Activated CD4-positive, alpha-beta memory T cell treated with anti-CD3 and anti-CD28 coated beads, Interleukin-2, amount 10 ng/mL, durations not matched to agents 7 days and 5 days (primary cell): ENCODE data around the gene NAALADL1. TPM values are rescaled to one million over a fixed set of nuclear protein-coding genes. Genes with fewer than 3 reads are reported as not detected.

Experiments used
- CTCF ChIA-PET: fragments of 350-600 bp; sonication (Branson Sonifier 250); formaldehyde crosslinking; loops from one replicate; lab custom pipeline; 2021; ENCODE audit warnings: antibody characterized with exemption, inconsistent platforms; lab: Charles Lee
- POLR2A ChIA-PET: fragments of 350-600 bp; sonication (Branson Sonifier 250); formaldehyde crosslinking; loops from one replicate; lab custom pipeline; 2021; ENCODE audit warnings: antibody characterized with exemption; lab: Charles Lee
- DNase-seq: peaks from one replicate; pipeline ENCODE4 v3.0.0-alpha.2; 2020
- H3K27ac Mint-ChIP-seq: one replicate; pipeline ENCODE4 v1.8.0; 2021; ENCODE audit warnings: mild to moderate bottlenecking, mixed read lengths
- H3K27me3 Mint-ChIP-seq: one replicate; pipeline ENCODE4 v1.8.0; 2021; ENCODE audit warnings: mixed read lengths
- H3K36me3 Mint-ChIP-seq: one replicate; pipeline ENCODE4 v1.8.0; 2021; ENCODE audit warnings: low read depth, mixed read lengths
- H3K4me1 Mint-ChIP-seq: one replicate; pipeline ENCODE4 v1.8.0; 2021; ENCODE audit warnings: mixed read lengths
- H3K4me3 Mint-ChIP-seq: one replicate; pipeline ENCODE4 v1.8.0; 2021; ENCODE audit warnings: mild to moderate bottlenecking, mixed read lengths
- H3K9me3 Mint-ChIP-seq: one replicate; pipeline ENCODE4 v1.8.0; 2021; ENCODE audit warnings: mixed read lengths
- total RNA-seq, 2 experiments: library from RNA; stranded (reverse); gene quantifications; one replicate each; pipeline ENCODE4 v1.2.3, GENCODE V29; 2021

The NAALADL1 gene
- total RNA-seq, 2 experiments from 2014 or later = 13.6 to 16.8 TPM

- Mint-ChIP-seq H3K4me1 (peaks cover 35% of the 10 kb centered on the region), H3K27me3 (no peaks in the 10 kb centered on the region), H3K36me3 (no peaks in the 10 kb centered on the region), H3K9me3 (no peaks in the 10 kb centered on the region), H3K4me3 (peak overlapping the region; percentile 63), H3K27ac (peak overlapping the region; percentile 85)
- peak; percentile 33 for DNase-seq
- CTCF ChIA-PET = interaction anchor here (0.9 to 2.2 kb wide), 6 partner anchors 15 to 220 kb away, joined by 3 to 21 read pairs (median 3); partner anchors contain the start of genes ARL2 and SF1
- POLR2A ChIA-PET = interaction anchor here (1.0 to 2.4 kb wide), 6 partner anchors 10 to 75 kb away, joined by 3 to 9 read pairs (median 4); partner anchors contain the start of genes ARL2, MAJIN, PPP2R5B and SAC3D1
Observed at GRCh38 chr11:64998690-64999431, 59.5 kb downstream of the NAALADL1 start.

GRCh38 chr11:64998141-64998540, 60.2 kb downstream of the NAALADL1 start:
- POLR2A ChIA-PET = interaction anchor here (1.0 to 2.4 kb wide), 5 partner anchors 9 to 74 kb away, joined by 3 to 9 read pairs (median 5); partner anchors contain the start of genes ARL2, MAJIN, PPP2R5B and SAC3D1
- Mint-ChIP-seq H3K27me3 (no peaks in the 10 kb centered on the region), H3K36me3 (no peaks in the 10 kb centered on the region), H3K4me1 (peaks cover 35% of the 10 kb centered on the region), H3K9me3 (no peaks in the 10 kb centered on the region), H3K4me3 (peak overlapping the region; percentile 63), H3K27ac (peak overlapping the region; percentile 85)
- DNase-seq = peak; percentile 27
- CTCF ChIA-PET = interaction anchor here (0.9 to 2.2 kb wide), 6 partner anchors 15 to 220 kb away, joined by 3 to 21 read pairs (median 3); partner anchors contain the start of genes ARL2 and SF1

- Mint-ChIP-seq H3K27ac (peak within 1 kb of the TSS; percentile 1), H3K4me1 (peaks cover 35% of the 10 kb centered on the region), H3K9me3 (no peaks in the 10 kb centered on the region), H3K36me3 (no peaks in the 10 kb centered on the region), H3K27me3 (no peaks in the 10 kb centered on the region), H3K4me3 (peak within 1 kb of the TSS; percentile 11)
- DNase-seq = peak; percentile 25
- ChIA-PET POLR2A (interaction anchor here (0.9 kb wide), 1 partner anchor 16 kb away, joined by 3 read pairs; no protein-coding TSS in a partner anchor), CTCF (interaction anchor here (0.7 to 1.3 kb wide), 3 partner anchors 8 to 153 kb away, joined by 3 to 5 read pairs (median 3); partner anchors contain the start of genes ARL2 and CDC42BPG)
Observed at GRCh38 chr11:64996710-64997380, 61.5 kb downstream of the NAALADL1 start, which contains the start of gene BATF2. Gene BATF2, minus strand, starts transcription at chr11:64996971. Its CDS starts 57 bp downstream, at chr11:64996914.

GRCh38 chr11:64996327-64996709, 62.0 kb downstream of the NAALADL1 start:
- DNase-seq = no peak
- POLR2A ChIA-PET = no interaction called here
- CTCF ChIA-PET = interaction anchor here (0.9 to 1.3 kb wide), 2 partner anchors 9 to 18 kb away, joined by 3 to 5 read pairs; partner anchors contain the start of gene ARL2
- peak overlapping the region; percentile 11 for H3K4me3 Mint-ChIP-seq
- H3K36me3 Mint-ChIP-seq = no peaks in the 10 kb centered on the region
- no peaks in the 10 kb centered on the region for H3K27me3 Mint-ChIP-seq
- no peaks in the 10 kb centered on the region for H3K9me3 Mint-ChIP-seq
- H3K27ac Mint-ChIP-seq = no peak overlapping the region
- peaks cover 35% of the 10 kb centered on the region for H3K4me1 Mint-ChIP-seq

Other genes starting within 250 kb of the NAALADL1 start
- gene MEN1, start 248.0 kb downstream of the NAALADL1 start, total RNA-seq = 10 to 100 TPM; 32.5 to 33.4 TPM
- gene CDC42BPG, start 213.9 kb downstream of the NAALADL1 start, total RNA-seq = under 1 TPM; 0.65 to 0.70 TPM
- 100 to 1,000 TPM; 138 to 146 TPM for gene EHD1, start 179.9 kb downstream of the NAALADL1 start, total RNA-seq
- 10 to 100 TPM; 37.4 to 40.7 TPM for gene ATG2A, start 141.3 kb downstream of the NAALADL1 start, total RNA-seq
- 10 to 100 TPM; 19.8 to 21.1 TPM for gene PPP2R5B, start 133.9 kb downstream of the NAALADL1 start, total RNA-seq
- not detected for gene GPHA2, start 122.7 kb downstream of the NAALADL1 start, total RNA-seq
- under 1 TPM; 0.15 to 0.33 TPM for gene MAJIN, start 86.4 kb downstream of the NAALADL1 start, total RNA-seq
- gene BATF2, start 61.6 kb downstream of the NAALADL1 start, total RNA-seq = under 1 TPM; 0.30 to 0.53 TPM
- gene ARL2, start 44.4 kb downstream of the NAALADL1 start, total RNA-seq = 10 to 100 TPM; 58.5 to 59.4 TPM
- gene SNX15, start 31.1 kb downstream of the NAALADL1 start, total RNA-seq = 10 to 100 TPM; 24.3 to 24.6 TPM
- 10 to 100 TPM; 24.2 to 24.8 TPM for gene SAC3D1, start 17.3 kb downstream of the NAALADL1 start, total RNA-seq
- 100 to 1,000 TPM in 1 of 2 experiments, 10 to 100 TPM in 1; 98.2 to 104 TPM for gene CDCA5, start 25.5 kb upstream of the NAALADL1 start, total RNA-seq
- gene ZFPL1, start 25.7 kb upstream of the NAALADL1 start, total RNA-seq = 10 to 100 TPM; 30.1 to 31.6 TPM
- gene VPS51, start 37.7 kb upstream of the NAALADL1 start, total RNA-seq = 100 to 1,000 TPM; 117 to 123 TPM
- 10 to 100 TPM; 27.2 to 28.4 TPM for gene TM7SF2, start 53.3 kb upstream of the NAALADL1 start, total RNA-seq
- 1 to 10 TPM; 8.1 to 8.6 TPM for gene ZNHIT2, start 59.1 kb upstream of the NAALADL1 start, total RNA-seq
- gene FAU, start 63.6 kb upstream of the NAALADL1 start, total RNA-seq = 1,000 to 10,000 TPM in 1 of 2 experiments, 100 to 1,000 TPM in 1; 995 to 1,031 TPM
- 10 to 100 TPM; 36.5 to 37.4 TPM for gene MRPL49, start 63.8 kb upstream of the NAALADL1 start, total RNA-seq
- gene SYVN1, start 76.0 kb upstream of the NAALADL1 start, total RNA-seq = 10 to 100 TPM; 39.4 to 42.2 TPM
- not detected for gene SPDYC, start 111.7 kb upstream of the NAALADL1 start, total RNA-seq
- 100 to 1,000 TPM; 164 to 167 TPM for gene CAPN1, start 123.4 kb upstream of the NAALADL1 start, total RNA-seq
- 10 to 100 TPM; 42.0 to 51.1 TPM for gene POLA2, start 203.4 kb upstream of the NAALADL1 start, total RNA-seq